B cell (primary cell): Measurements from ENCODE around the gene EXOC6. TPM values are rescaled to one million over a fixed set of nuclear protein-coding genes. Genes with fewer than 3 reads are reported as not detected.

ENCODE experiments used
- ATAC-seq: fragments of 200-7000 bp; cut with Tn5 transposase; one replicate; pipeline ENCODE4 v1.10.0; 2021; ENCODE audit warnings: low read depth, mild to moderate bottlenecking, moderate number of reproducible peaks, moderate library complexity
- CTCF ChIA-PET: fragments of 350-600 bp; sonication (Branson Sonifier 250); formaldehyde crosslinking; loops from one replicate; lab custom pipeline; 2021; ENCODE audit warnings: antibody characterized with exemption, inconsistent platforms; lab: Charles Lee
- POLR2A ChIA-PET: fragments of 350-600 bp; sonication (Branson Sonifier 250); formaldehyde crosslinking; loops from one replicate; lab custom pipeline; 2021; ENCODE audit warnings: antibody characterized with exemption; lab: Charles Lee
- DNase-seq: peaks from one replicate; pipeline ENCODE4 v3.0.0; 2013
- H2AFZ ChIP-seq: 2 replicates; pipeline ENCODE4 v1.6.1; 2012; ENCODE audit warnings: mild to moderate bottlenecking, low read depth, low read length; ENCODE audit not compliant: insufficient read depth, poor library complexity, severe bottlenecking
- H3K27ac ChIP-seq, 2 donors: 1 replicate in 1 of 2; 2 replicates in 1 of 2; pipeline ENCODE4 v1.5.1; 2012 to 2013; ENCODE audit warnings: low read length in 2 of 2, mild to moderate bottlenecking in 2 of 2, moderate library complexity in 1 of 2
- H3K27me3 ChIP-seq, 4 experiments: fragments of 200-600 bp in 1 of 4; sonication (generic) in 1 of 4; replicated peaks in 1 of 4; 1 replicate in 2 of 4; 2 replicates in 2 of 4; pipeline versions ENCODE4 v1.6.1 to v1.7.0; 2013 to 2016; ENCODE audit warnings: low read length in 3 of 4, mild to moderate bottlenecking in 2 of 4, mixed read lengths in 1 of 4, moderate library complexity in 1 of 4; ENCODE audit not compliant: insufficient read depth in 4 of 4, control insufficient read depth in 3 of 4; ENCODE audit errors: control extremely low read depth in 1 of 4
- H3K36me3 ChIP-seq, 2 experiments: replicated peaks in 1 of 2; 1 replicate in 1 of 2; 2 replicates in 1 of 2; pipeline versions ENCODE4 v1.6.1 to v1.7.1; 2013; ENCODE audit warnings: low read length in 1 of 2; ENCODE audit not compliant: insufficient read depth in 2 of 2, control insufficient read depth in 1 of 2; ENCODE audit errors: control extremely low read depth in 1 of 2, extremely low read depth in 1 of 2
- H3K4me1 ChIP-seq, 2 donors: fragments of 200-600 bp in 1 of 2; sonication (generic) in 1 of 2; 1 replicate in 1 of 2; 2 replicates in 1 of 2; pipeline versions ENCODE4 v1.5.1 to v1.6.1; 2013 to 2017; ENCODE audit warnings: low read length in 2 of 2; ENCODE audit not compliant: control insufficient read depth in 2 of 2, insufficient read depth in 2 of 2
- H3K4me2 ChIP-seq: replicated peaks from 2 replicates; pipeline ENCODE3; 2012; ENCODE audit warnings: mild to moderate bottlenecking, low read depth, low read length; ENCODE audit not compliant: poor library complexity, severe bottlenecking
- H3K4me3 ChIP-seq, 5 experiments: fragments of 200-600 bp in 1 of 5; sonication (generic) in 1 of 5; 1 replicate in 3 of 5; 2 replicates in 2 of 5; pipeline versions ENCODE4 v1.5.1 to v1.7.0; 2011 to 2016; ENCODE audit warnings: low read length in 4 of 5, mild to moderate bottlenecking in 4 of 5, low read depth in 2 of 5, control low read depth in 1 of 5, moderate library complexity in 1 of 5; ENCODE audit not compliant: insufficient read depth in 1 of 5; ENCODE audit errors: control extremely low read depth in 1 of 5, extremely low read depth in 1 of 5
- H3K79me2 ChIP-seq: fragments of 200-600 bp; sonication (generic); one replicate; pipeline ENCODE4 v1.6.0; 2016; ENCODE audit warnings: low read length; ENCODE audit not compliant: control insufficient read depth, insufficient read depth
- H3K9ac ChIP-seq: fragments of 200-600 bp; sonication (generic); 2 replicates; pipeline ENCODE4 v1.6.1; 2017; ENCODE audit warnings: mild to moderate bottlenecking, low read length, moderate library complexity
- H3K9me3 ChIP-seq, 3 donors: one replicate each; pipeline versions ENCODE4 v1.6.1 to v1.7.1; 2013; ENCODE audit warnings: low read length in 2 of 3; ENCODE audit not compliant: control insufficient read depth in 2 of 3, insufficient read depth in 1 of 3; ENCODE audit errors: control extremely low read depth in 1 of 3
- H4K20me1 ChIP-seq: 2 replicates; pipeline ENCODE4 v1.6.0; 2012; ENCODE audit warnings: mild to moderate bottlenecking, low read length; ENCODE audit not compliant: insufficient read depth, control insufficient read depth, poor library complexity, severe bottlenecking
- H3K27ac Mint-ChIP-seq: one replicate; pipeline ENCODE4 v1.8.0; 2021; ENCODE audit warnings: mixed read lengths
- H3K27me3 Mint-ChIP-seq: one replicate; pipeline ENCODE4 v1.8.0; 2021; ENCODE audit warnings: mixed read lengths
- H3K4me1 Mint-ChIP-seq: one replicate; pipeline ENCODE4 v1.8.0; 2021; ENCODE audit warnings: mixed read lengths
- H3K4me3 Mint-ChIP-seq: one replicate; pipeline ENCODE4 v1.8.0; 2021; ENCODE audit warnings: mixed read lengths
- H3K9me3 Mint-ChIP-seq: one replicate; pipeline ENCODE4 v1.8.0; 2022; ENCODE audit warnings: mixed read lengths; ENCODE audit not compliant: insufficient read depth
- CTCF ChIP-seq: fragments of 200-600 bp; IDR thresholded peaks from one replicate; pipeline ENCODE4 v1.8.0; 2022; ENCODE audit warnings: antibody characterized with exemption, mild to moderate bottlenecking
- EZH2 ChIP-seq: IDR thresholded peaks from 2 replicates; pipeline ENCODE4 v1.6.1; 2012; ENCODE audit warnings: borderline replicate concordance, low read depth, mild to moderate bottlenecking, moderate library complexity, low read length; ENCODE audit not compliant: insufficient read depth, poor library complexity, severe bottlenecking
- WGBS: methylation state at CpG from one replicate; pipeline ENCODE4 v1.1.5; 2013; ENCODE audit warnings: missing lambda C conversion rate; ENCODE audit not compliant: insufficient coverage; 5-methylcytosine and 5-hydroxymethylcytosine counted together
- intact Hi-C: fragments of 100-400 bp; cut with micrococcal nuclease; formaldehyde crosslinking; loops from one replicate; pipeline ENCODE4 v1.10.0; 2022
- polyA plus RNA-seq: library from polyadenylated mRNA; depleted of rRNA; stranded (reverse); fragments of >200 nt; gene quantifications from 2 replicates; pipeline ENCODE4 v1.2.3, GENCODE V29; 2012
- total RNA-seq, 2 donors: library from RNA; stranded (reverse); fragments of 120-200 nt in 1 of 2; gene quantifications; 1 replicate in 1 of 2; 2 replicates in 1 of 2; pipeline versions ENCODE4 v1.2.3 to v1.2.4, GENCODE V29; 2013 to 2022

EXOC6 gene
- total and polyA plus RNA-seq, 2 donors (not counting 1 experiment from before 2014, with no cell fraction given): 7.9 to 22.6 TPM

- no peak for DNase-seq
- Histone ChIP-seq H3K36me3 (no peaks in the 10 kb centered on the region), H2AFZ (no peak overlapping the region), H3K79me2 (no peaks in the 10 kb centered on the region), H3K9ac (no peak overlapping the region), H3K27me3 (no peaks in the 10 kb centered on the region), H3K4me2 (no peak overlapping the region), H3K27ac (no peak overlapping the region), H3K9me3 (no peaks in the 10 kb centered on the region), H3K4me1 (no peaks in the 10 kb centered on the region), H4K20me1 (no peaks in the 10 kb centered on the region), H3K4me3 (no peak overlapping the region)
- intact Hi-C loops: no loop called here
- H3K27me3 Mint-ChIP-seq: no peaks in the 10 kb centered on the region
- no peak for TF ChIP-seq CTCF
- no peak for TF ChIP-seq EZH2
- ChIA-PET CTCF (interaction anchor here (0.8 to 1.5 kb wide), 6 partner anchors 12 to 159 kb away, joined by 3 to 5 read pairs (median 4); no protein-coding TSS in a partner anchor), POLR2A (no interaction called here)
- no peak overlapping the region for H3K4me3 Mint-ChIP-seq
- ATAC-seq: no peak
- H3K9me3 Mint-ChIP-seq: no peaks in the 10 kb centered on the region
- 81% methylated on average over 2 of the region's 9 CpGs for WGBS
- no peak overlapping the region for H3K27ac Mint-ChIP-seq
- H3K4me1 Mint-ChIP-seq: peaks cover 1% of the 10 kb centered on the region
These were observed 46.1 kb upstream of the EXOC6 start for GRCh38 chr10:92801978-92802872.

- H3K27me3 Mint-ChIP-seq: no peaks in the 10 kb centered on the region
- no peak overlapping the region for H3K4me3 Mint-ChIP-seq
- H3K27ac ChIP-seq: no peak overlapping the region
- H3K4me3 ChIP-seq: no peak overlapping the region
- POLR2A ChIA-PET: interaction anchor here (1.1 kb wide), 1 partner anchor 60 kb away, joined by 5 read pairs; no protein-coding TSS in a partner anchor
- peaks cover 0 to 4% (median 0%) of the 10 kb centered on the region in 4 experiments for H3K27me3 ChIP-seq
- TF ChIP-seq CTCF (no peak), EZH2 (no peak)
- ATAC-seq (no peak), DNase-seq (no peak)
- H3K4me1 Mint-ChIP-seq: peaks cover 23% of the 10 kb centered on the region
- H2AFZ ChIP-seq: no peak overlapping the region
- no peak overlapping the region for H3K27ac Mint-ChIP-seq
- H4K20me1 ChIP-seq: no peaks in the 10 kb centered on the region
- CTCF ChIA-PET: interaction anchor here (1.6 kb wide), 2 partner anchors 33 to 119 kb away, joined by 4 to 6 read pairs; no protein-coding TSS in a partner anchor
- no peaks in the 10 kb centered on the region for H3K9me3 Mint-ChIP-seq
- intact Hi-C loops: no loop called here
- H3K9ac ChIP-seq: no peak overlapping the region
- H3K4me1 ChIP-seq: peaks cover 5 to 15% of the 10 kb centered on the region in 2 donors
- H3K79me2 ChIP-seq: no peaks in the 10 kb centered on the region
- WGBS: 94% methylated on average over 3 of the region's 3 CpGs
- no peak overlapping the region for H3K4me2 ChIP-seq
- H3K36me3 ChIP-seq: no peaks in the 10 kb centered on the region
- H3K9me3 ChIP-seq: peaks cover 0 to 5% (median 1%) of the 10 kb centered on the region in 3 donors
These were observed 38.5 kb upstream of the EXOC6 start for GRCh38 chr10:92809840-92810239.
